ENCODE results near the gene MT2A. TPM values are rescaled to one million over a fixed set of nuclear protein-coding genes. Genes with fewer than 3 reads are reported as not detected.

Gene MT2A
- total and polyA plus RNA-seq, 2 of the 13 experiments (the other 11 are each of a cell fraction or from before 2014, with no cell fraction given), result 135 to 371 TPM

- TF ChIP-seq GRHL1 (CRISPR knock-in tag; conservative IDR thresholded peaks at IDR 0.05) (no peak), ZNF362 (CRISPR knock-in tag; IDR thresholded peaks at IDR 0.05; ENCODE audit: borderline replicate concordance) (no peak), HMGXB3 (CRISPR knock-in tag; IDR thresholded peaks at IDR 0.05; ENCODE audit: borderline replicate concordance) (0 out of 2 replicates have a peak, but pooled peaks have one; percentile 36), ZNF331 (CRISPR knock-in tag; IDR thresholded peaks at IDR 0.05) (peak; percentile 46; the same call in 1 of the 2 replicates), NCOA2 (CRISPR knock-in tag; IDR thresholded peaks at IDR 0.05) (no peak), MED1 (CRISPR knock-in tag; IDR thresholded peaks at IDR 0.05) (peak; percentile 74), AGO1 (IDR thresholded peaks at IDR 0.05; ENCODE audit: low read depth, low read length, poor library complexity, severe bottlenecking) (no peak), ZSCAN21 (CRISPR knock-in tag; IDR thresholded peaks at IDR 0.05; ENCODE audit: borderline replicate concordance) (no peak), NFIC (IDR thresholded peaks at IDR 0.05; ENCODE audit: low read length) (no peak), TBX3 (IDR thresholded peaks at IDR 0.05; ENCODE audit: borderline replicate concordance) (no peak), NFATC3 (CRISPR knock-in tag; IDR thresholded peaks at IDR 0.05) (no peak), ZBTB26 (CRISPR knock-in tag; IDR thresholded peaks at IDR 0.05; ENCODE audit: borderline replicate concordance) (peak; percentile 57; the same call in 1 of the 2 replicates), KLF9 (CRISPR knock-in tag; IDR thresholded peaks at IDR 0.05; ENCODE audit: low read depth) (no peak), SNAPC4 (CRISPR knock-in tag; IDR thresholded peaks at IDR 0.05) (no peak)
Observed at GRCh38 chr16:56603589-56603988, 4.8 kb upstream of the MT2A start (continued).
